IMR-90 (cell line): ENCODE results near the gene IREB2. TPM values are rescaled to one million over a fixed set of nuclear protein-coding genes. Genes with fewer than 3 reads are reported as not detected.

Experiments
- ATAC-seq: fragments of 200-7000 bp; cut with Tn5 transposase; 2 replicates; pipeline ENCODE4 v1.9.1; 2020; ENCODE audit warnings: low read depth, mild to moderate bottlenecking, moderate library complexity
- BruUV-seq: library from RNA; stranded (reverse); fragments of 400-500 nt; replicated peaks from 2 replicates; lab custom pipeline; 2021; lab: Mats Ljungman, UMichigan
- CTCF ChIA-PET: fragments of 300-600 bp; formaldehyde crosslinking; extraction: SDS; loops from one replicate; lab custom pipeline; 2021; ENCODE audit warnings: antibody characterized with exemption; lab: Yijun Ruan, JAX
- POLR2A ChIA-PET: fragments of 300-600 bp; sonication (Branson Sonifier 250); formaldehyde crosslinking; loops from one replicate; lab custom pipeline; 2022; ENCODE audit warnings: antibody characterized with exemption; ENCODE audit not compliant: unreplicated experiment; lab: Charles Lee
- DNase-seq: peaks from one replicate; pipeline ENCODE4 v3.0.0; 2013
- H2AFZ ChIP-seq: replicated peaks from 2 replicates; pipeline ENCODE3; 2013; ENCODE audit warnings: low read length, mild to moderate bottlenecking; ENCODE audit not compliant: poor library complexity
- H2AK5ac ChIP-seq: 2 replicates; pipeline ENCODE4 v1.6.1; 2013; ENCODE audit warnings: low read depth, low read length, inconsistent platforms
- H2AK9ac ChIP-seq: replicated peaks from 2 replicates; pipeline ENCODE3; 2013; ENCODE audit warnings: mild to moderate bottlenecking, low read depth, low read length, moderate library complexity; ENCODE audit not compliant: poor library complexity
- H2BK120ac ChIP-seq: 2 replicates; pipeline ENCODE4 v1.6.1; 2013; ENCODE audit warnings: low read depth, low read length, inconsistent platforms
- H2BK15ac ChIP-seq: 3 replicates; pipeline ENCODE4 v1.6.1; 2013; ENCODE audit warnings: low read depth, low read length, inconsistent platforms
- H2BK20ac ChIP-seq: 2 replicates; pipeline ENCODE4 v1.6.1; 2013; ENCODE audit warnings: low read depth, mild to moderate bottlenecking, inconsistent platforms, low read length, moderate library complexity
- H2BK5ac ChIP-seq: 2 replicates; pipeline ENCODE4 v1.6.1; 2013; ENCODE audit warnings: mild to moderate bottlenecking, low read depth, low read length, inconsistent platforms; ENCODE audit not compliant: poor library complexity, severe bottlenecking
- H3K14ac ChIP-seq: replicated peaks from 2 replicates; pipeline ENCODE4 v1.6.1; 2013; ENCODE audit warnings: low read depth, low read length, inconsistent platforms
- H3K18ac ChIP-seq: 2 replicates; pipeline ENCODE4 v1.6.1; 2013; ENCODE audit warnings: low read depth, low read length, control low read depth
- H3K23ac ChIP-seq: 2 replicates; pipeline ENCODE4 v1.6.1; 2013; ENCODE audit warnings: low read depth, low read length, inconsistent platforms
- H3K27ac ChIP-seq: 2 replicates; pipeline ENCODE4 v1.5.1; 2013; ENCODE audit warnings: mild to moderate bottlenecking, control low read depth, low read length; ENCODE audit not compliant: insufficient read depth
- H3K27me3 ChIP-seq: 2 replicates; pipeline ENCODE4 v1.6.1; 2013; ENCODE audit warnings: low read length; ENCODE audit not compliant: control insufficient read depth, insufficient read depth
- H3K36me3 ChIP-seq: 2 replicates; pipeline ENCODE4 v1.6.1; 2013; ENCODE audit warnings: low read length, mixed read lengths; ENCODE audit not compliant: control insufficient read depth, insufficient read depth
- H3K4ac ChIP-seq: 2 replicates; pipeline ENCODE4 v1.6.1; 2013; ENCODE audit warnings: low read depth, low read length, inconsistent platforms
- H3K4me1 ChIP-seq: 2 replicates; pipeline ENCODE4 v1.6.1; 2013; ENCODE audit warnings: low read length, mixed read lengths; ENCODE audit not compliant: control insufficient read depth, insufficient read depth
- H3K4me2 ChIP-seq: 2 replicates; pipeline ENCODE4 v1.6.1; 2013; ENCODE audit warnings: low read depth, mild to moderate bottlenecking, control low read depth, low read length, moderate library complexity
- H3K4me3 ChIP-seq: 2 replicates; pipeline ENCODE4 v1.5.1; 2013; ENCODE audit warnings: low read depth, mild to moderate bottlenecking, control low read depth, low read length, moderate library complexity; ENCODE audit not compliant: insufficient read depth
- H3K56ac ChIP-seq: 2 replicates; pipeline ENCODE4 v1.6.1; 2013; ENCODE audit warnings: low read length, inconsistent platforms; ENCODE audit not compliant: insufficient read depth; ENCODE audit errors: extremely low read depth
- H3K79me1 ChIP-seq, 2 experiments: 2 replicates each; pipeline ENCODE4 v1.6.1; 2013; ENCODE audit warnings: low read length in 2 of 2, inconsistent platforms in 1 of 2, low read depth in 1 of 2
- H3K9ac ChIP-seq: 2 replicates; pipeline ENCODE4 v1.6.1; 2013; ENCODE audit warnings: low read depth, low read length, control low read depth
- H3K9me1 ChIP-seq: 2 replicates; pipeline ENCODE4 v1.6.1; 2013; ENCODE audit warnings: low read length, inconsistent platforms; ENCODE audit not compliant: insufficient read depth
- H3K9me3 ChIP-seq: 2 replicates; pipeline ENCODE4 v1.6.1; 2013; ENCODE audit warnings: low read length; ENCODE audit not compliant: control insufficient read depth, insufficient read depth
- H4K20me1 ChIP-seq: 2 replicates; pipeline ENCODE4 v1.6.1; 2013; ENCODE audit warnings: low read length, inconsistent platforms; ENCODE audit not compliant: insufficient read depth
- H4K5ac ChIP-seq: 2 replicates; pipeline ENCODE4 v1.6.1; 2013; ENCODE audit warnings: mild to moderate bottlenecking, low read depth, low read length, control low read depth
- H4K8ac ChIP-seq, 2 experiments: 2 replicates each; pipeline ENCODE4 v1.6.1; 2013; ENCODE audit warnings: low read depth in 2 of 2, low read length in 2 of 2, control low read depth in 1 of 2, inconsistent platforms in 1 of 2
- H4K91ac ChIP-seq: 2 replicates; pipeline ENCODE4 v1.6.1; 2013; ENCODE audit warnings: low read depth, low read length, inconsistent platforms; ENCODE audit not compliant: insufficient read depth
- BHLHE40 ChIP-seq: fragments of 150-350 bp; IDR thresholded peaks from 2 replicates; pipeline ENCODE4 v1.6.1; 2016; ENCODE audit warnings: mild to moderate bottlenecking, low read depth, low read length
- CEBPB ChIP-seq: IDR thresholded peaks from 2 replicates; pipeline ENCODE4 v1.6.1; 2012; ENCODE audit warnings: low read depth, low read length, improper control_type of control experiment
- CHD1 ChIP-seq: IDR thresholded peaks from 2 replicates; pipeline ENCODE4 v1.6.1; 2012; ENCODE audit warnings: low read depth, low read length, improper control_type of control experiment
- CTCF ChIP-seq: conservative IDR thresholded peaks from 2 replicates; pipeline ENCODE4 v1.5.1; 2012; ENCODE audit warnings: mild to moderate bottlenecking, low read depth, low read length, improper control_type of control experiment
- ELK1 ChIP-seq: fragments of 150-350 bp; IDR thresholded peaks from 2 replicates; pipeline ENCODE4 v1.6.1; 2016; ENCODE audit warnings: low read depth, mild to moderate bottlenecking, low read length, moderate library complexity, borderline replicate concordance
- FOS ChIP-seq: fragments of 150-350 bp; IDR thresholded peaks from 2 replicates; pipeline ENCODE4 v1.6.1; 2016; ENCODE audit warnings: low read depth, low read length
- MAFK ChIP-seq: IDR thresholded peaks from 2 replicates; pipeline ENCODE4 v1.6.1; 2012; ENCODE audit warnings: low read depth, low read length, improper control_type of control experiment
- MAZ ChIP-seq: IDR thresholded peaks from 2 replicates; pipeline ENCODE4 v1.6.1; 2012; ENCODE audit warnings: low read depth, mild to moderate bottlenecking, low read length, improper control_type of control experiment, moderate library complexity, borderline replicate concordance
- MXI1 ChIP-seq: IDR thresholded peaks from 2 replicates; pipeline ENCODE4 v1.6.1; 2012; ENCODE audit warnings: low read depth, mild to moderate bottlenecking, low read length, moderate library complexity, borderline replicate concordance
- NFE2L2 ChIP-seq: fragments of 150-350 bp; IDR thresholded peaks from 2 replicates; pipeline ENCODE4 v1.6.1; 2016; ENCODE audit warnings: low read depth, mild to moderate bottlenecking, low read length
- POLR2A ChIP-seq: IDR thresholded peaks from 2 replicates; pipeline ENCODE4 v1.6.1; 2012; ENCODE audit warnings: mild to moderate bottlenecking, low read depth, low read length
- RAD21 ChIP-seq: IDR thresholded peaks from 2 replicates; pipeline ENCODE4 v1.6.1; 2012; ENCODE audit warnings: low read length, improper control_type of control experiment
- RCOR1 ChIP-seq: IDR thresholded peaks from 2 replicates; pipeline ENCODE4 v1.6.1; 2012; ENCODE audit warnings: mild to moderate bottlenecking, low read length, improper control_type of control experiment; ENCODE audit not compliant: insufficient replicate concordance
- RFX5 ChIP-seq: IDR thresholded peaks from 2 replicates; pipeline ENCODE4 v1.8.0; 2012; ENCODE audit warnings: low read depth, mild to moderate bottlenecking, low read length, moderate library complexity
- SMC3 ChIP-seq: fragments of 150-350 bp; IDR thresholded peaks from 2 replicates; pipeline ENCODE4 v1.6.1; 2016; ENCODE audit warnings: low read depth, mild to moderate bottlenecking, antibody characterized with exemption, low read length, moderate library complexity
- USF2 ChIP-seq: fragments of 150-350 bp; IDR thresholded peaks from 2 replicates; pipeline ENCODE4 v1.6.1; 2017; ENCODE audit warnings: mild to moderate bottlenecking, antibody characterized with exemption, low read length, low read depth
- WGBS, 2 experiments: methylation state at CpG; one replicate each; pipeline versions ENCODE4 v1.1.5 to v1.1.7; 2013; ENCODE audit warnings: missing lambda C conversion rate in 2 of 2; ENCODE audit not compliant: insufficient read length in 1 of 2; ENCODE audit errors: extremely low coverage in 2 of 2; 5-methylcytosine and 5-hydroxymethylcytosine counted together
- dilution Hi-C: fragments of 300-500 bp; cut with HindIII; formaldehyde crosslinking; loops from one replicate; pipeline ENCODE4 v1.14.3; 2018; ENCODE audit warnings: low sequenced_read_pairs; ENCODE audit not compliant: unreplicated experiment
- in situ Hi-C: fragments of 300-500 bp; cut with MboI; formaldehyde crosslinking; loops from 3 replicates; pipeline ENCODE4 v1.14.3; 2019; ENCODE audit warnings: low sequenced_read_pairs, inconsistent platforms, mixed read lengths
- intact Hi-C: fragments of 100-400 bp; cut with micrococcal nuclease; formaldehyde crosslinking; loops from 2 replicates; pipeline ENCODE4 v1.10.0; 2022
- polyA plus RNA-seq, 3 experiments: library from polyadenylated mRNA; depleted of rRNA; stranded (reverse); fragments of >200 nt; gene quantifications; 2 replicates each; pipeline ENCODE4 v1.2.3, GENCODE V29; 2012; ENCODE audit warnings: low replicate concordance in 1 of 3
- total RNA-seq: library from RNA; depleted of rRNA; stranded (reverse); fragments of >200 nt; gene quantifications from 2 replicates; pipeline ENCODE4 v1.2.3, GENCODE V29; 2012

Gene IREB2
- total and polyA plus RNA-seq, 2 of the 4 experiments (the other 2 are of a cell fraction), result 12.2 to 13.5 TPM

- Histone ChIP-seq H3K9me1 (no peaks in the 10 kb centered on the region), H3K9me3 (no peaks in the 10 kb centered on the region; the same call in 1 of the 2 replicates), H3K18ac (no peak overlapping the region), H2AK9ac (no peak overlapping the region), H3K79me1 (no peaks in the 10 kb centered on the region), H2BK120ac (no peak overlapping the region), H2BK20ac (no peak overlapping the region), H3K14ac (no peak overlapping the region), H3K4me3 (no peak overlapping the region), H4K5ac (no peak overlapping the region), H3K4me2 (no peak overlapping the region), H4K91ac (no peak overlapping the region), H4K20me1 (no peaks in the 10 kb centered on the region), H3K4ac (no peak overlapping the region), H3K27me3 (peaks cover 31% of the 10 kb centered on the region), H4K8ac (no peak overlapping the region), H3K4me1 (no peaks in the 10 kb centered on the region), H2BK5ac (no peak overlapping the region), H3K23ac (no peak overlapping the region), H2AFZ (no peak overlapping the region), H3K27ac (no peak overlapping the region), H2BK15ac (no peak overlapping the region), H2AK5ac (no peak overlapping the region), H3K56ac (no peak overlapping the region), H3K9ac (no peak overlapping the region), H3K36me3 (no peaks in the 10 kb centered on the region)
- POLR2A ChIA-PET, result no interaction called here
- no peak for DNase-seq
- dilution Hi-C loops, result no loop called here
- BruUV-seq, result no TSS peak
- ATAC-seq, result no peak
- no CpG with 5 or more reads among the region's 3 CpGs for WGBS, 2 experiments
- CTCF ChIA-PET, result interaction anchor here (1.5 kb wide), 1 partner anchor 111 kb away, joined by 3 read pairs; no protein-coding TSS in a partner anchor
- in situ Hi-C loops, result loop anchor here (5.0 kb wide), 1 partner anchor 107 kb away; no protein-coding TSS in a partner anchor
- intact Hi-C loops, result no loop called here
- TF ChIP-seq MAZ (no peak), BHLHE40 (no peak), NFE2L2 (no peak), RFX5 (no peak), CHD1 (no peak), CEBPB (no peak), CTCF (no peak), MAFK (no peak), ELK1 (no peak), POLR2A (no peak), MXI1 (no peak), RAD21 (no peak), FOS (no peak), RCOR1 (no peak), SMC3 (no peak), USF2 (no peak)
Measured at GRCh38 chr15:78419367-78419766, 18.6 kb upstream of the IREB2 start.
